NCI-H748 (cell line): ENCODE measurements around the gene DUXA.

ENCODE experiments used
- DNase-seq: peaks from one replicate; lab custom pipeline; 2025; ENCODE audit not compliant: unreplicated experiment; lab: John Stamatoyannopoulos, UW

Gene DUXA

GRCh38 chr19:57106722-57107235, 60.5 kb downstream of the DUXA start:
- DNase-seq = no peak

- DNase-seq = no peak
Measured at GRCh38 chr19:57105976-57106721, 61.1 kb downstream of the DUXA start.
